Measurements from ENCODE around the gene MTR.

MTR gene

GRCh38 chr1:236913371-236914037 lies 118.4 kb downstream of the MTR start:
- H3K9me3 ChIP-seq (ENCODE audit: control insufficient read depth in 1 of 2, low read length in 2 of 2), result peaks cover 0 to 3% of the 10 kb centered on the region in 2 donors
- no peak overlapping the region for H3K4me3 ChIP-seq (ENCODE audit: low read depth in 1 of 2, low read length in 2 of 2)
- no peak overlapping the region for H3K27ac ChIP-seq (ENCODE audit: low read length)
- H3K4me1 ChIP-seq (ENCODE audit: control insufficient read depth in 1 of 2, insufficient read depth in 2 of 2, low read length in 2 of 2), result no peaks in the 10 kb centered on the region
- H3K27me3 ChIP-seq (ENCODE audit: low read depth, low read length), result no peaks in the 10 kb centered on the region
- H3K36me3 ChIP-seq (ENCODE audit: control insufficient read depth in 1 of 2, insufficient read depth in 2 of 2, low read length in 2 of 2), result no peaks in the 10 kb centered on the region

DNA sequence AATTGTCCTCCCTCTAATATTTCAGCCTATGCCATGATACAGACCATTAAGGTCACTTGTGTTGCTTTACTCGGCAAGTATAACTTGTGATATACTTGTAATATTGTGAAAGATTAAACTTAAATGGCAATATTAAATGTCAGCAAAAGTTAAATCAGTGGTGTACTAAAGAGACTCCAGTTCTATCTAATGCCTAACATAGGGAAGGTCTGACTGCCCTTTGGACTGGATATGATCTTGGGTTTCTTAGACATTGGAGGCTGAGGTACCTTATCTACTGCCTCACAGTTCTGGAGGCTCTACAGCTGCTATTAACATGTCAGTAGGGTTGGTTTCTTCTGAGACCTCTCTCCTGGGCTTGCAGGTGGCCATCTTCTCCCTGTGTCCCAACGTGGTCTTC lies 119.3 kb downstream of the MTR start:
- no peaks in the 10 kb centered on the region for H3K27me3 ChIP-seq (ENCODE audit: low read depth, low read length)
- H3K9me3 ChIP-seq (ENCODE audit: control insufficient read depth in 1 of 2, low read length in 2 of 2), result peaks cover 0 to 3% of the 10 kb centered on the region in 2 donors
- no peaks in the 10 kb centered on the region for H3K4me1 ChIP-seq (ENCODE audit: control insufficient read depth in 1 of 2, insufficient read depth in 2 of 2, low read length in 2 of 2)
- no peak overlapping the region for H3K4me3 ChIP-seq (ENCODE audit: low read depth in 1 of 2, low read length in 2 of 2)
- H3K36me3 ChIP-seq (ENCODE audit: control insufficient read depth in 1 of 2, insufficient read depth in 2 of 2, low read length in 2 of 2), result no peaks in the 10 kb centered on the region
- H3K27ac ChIP-seq (ENCODE audit: low read length), result no peak overlapping the region

DNA sequence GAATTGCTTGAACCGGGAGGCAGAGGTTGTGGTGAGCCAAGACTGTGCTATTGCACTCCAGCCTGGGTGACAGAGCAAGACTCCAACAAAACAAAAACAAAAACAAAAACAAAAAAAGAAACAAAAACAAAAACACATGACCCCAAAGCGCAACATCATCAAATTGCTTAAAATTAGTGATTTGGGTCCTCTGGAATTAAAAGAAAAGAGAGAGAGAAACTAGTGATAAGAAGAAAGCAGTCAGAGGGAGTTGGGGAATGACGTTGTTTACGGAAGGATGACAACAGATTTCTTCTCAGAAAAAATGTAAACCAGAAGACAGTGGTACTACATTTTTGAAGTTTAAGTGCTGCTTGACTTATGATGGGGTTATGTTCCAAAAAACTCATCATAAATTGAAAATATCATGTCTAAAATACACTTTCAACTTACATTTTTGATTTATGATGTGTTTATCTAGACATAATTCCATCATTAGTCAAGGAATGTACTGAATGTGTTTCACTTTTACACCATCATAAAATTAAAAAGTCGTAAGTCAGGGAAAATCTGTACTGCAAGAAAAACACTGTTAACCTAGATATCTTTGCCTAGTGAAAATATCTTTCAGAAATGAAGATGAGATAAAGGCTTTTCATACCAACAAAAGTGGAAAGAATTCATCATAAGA lies 121.2 kb downstream of the MTR start:
- Histone ChIP-seq H3K4me1 (ENCODE audit: control insufficient read depth in 1 of 2, insufficient read depth in 2 of 2, low read length in 2 of 2) (no peaks in the 10 kb centered on the region), H3K4me3 (ENCODE audit: low read depth in 1 of 2, low read length in 2 of 2) (no peak overlapping the region), H3K27ac (ENCODE audit: low read length) (no peak overlapping the region), H3K9me3 (ENCODE audit: control insufficient read depth in 1 of 2, low read length in 2 of 2) (peaks cover 0 to 3% of the 10 kb centered on the region in 2 donors), H3K27me3 (ENCODE audit: low read depth, low read length) (no peaks in the 10 kb centered on the region), H3K36me3 (ENCODE audit: control insufficient read depth in 1 of 2, insufficient read depth in 2 of 2, low read length in 2 of 2) (no peaks in the 10 kb centered on the region)

DNA sequence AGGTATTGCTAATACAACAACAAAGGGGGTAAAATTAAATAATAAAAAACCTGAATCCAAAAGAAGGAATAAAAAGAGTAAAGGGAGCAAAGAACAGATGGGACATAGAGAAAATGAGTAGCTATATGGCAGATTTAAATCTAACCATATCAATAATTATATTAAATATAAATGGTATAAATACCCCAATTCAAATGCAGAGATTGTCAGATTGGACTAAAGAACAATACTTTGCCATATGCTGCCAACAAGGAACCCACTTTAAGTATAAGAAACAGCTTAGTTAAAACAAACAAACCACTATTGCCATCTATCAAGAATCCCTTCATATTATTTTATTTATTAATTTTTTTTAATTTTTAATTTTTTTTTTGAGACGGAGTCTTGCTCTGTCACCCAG lies 122.4 kb downstream of the MTR start:
- Histone ChIP-seq H3K4me3 (ENCODE audit: low read depth in 1 of 2, low read length in 2 of 2) (no peak overlapping the region), H3K36me3 (ENCODE audit: control insufficient read depth in 1 of 2, insufficient read depth in 2 of 2, low read length in 2 of 2) (no peaks in the 10 kb centered on the region), H3K4me1 (ENCODE audit: control insufficient read depth in 1 of 2, insufficient read depth in 2 of 2, low read length in 2 of 2) (no peaks in the 10 kb centered on the region), H3K9me3 (ENCODE audit: control insufficient read depth in 1 of 2, low read length in 2 of 2) (peaks cover 0 to 3% of the 10 kb centered on the region in 2 donors), H3K27me3 (ENCODE audit: low read depth, low read length) (no peaks in the 10 kb centered on the region), H3K27ac (ENCODE audit: low read length) (no peak overlapping the region)

- Histone ChIP-seq H3K9me3 (ENCODE audit: control insufficient read depth in 1 of 2, low read length in 2 of 2) (peaks cover 0 to 3% of the 10 kb centered on the region in 2 donors), H3K36me3 (ENCODE audit: control insufficient read depth in 1 of 2, insufficient read depth in 2 of 2, low read length in 2 of 2) (no peaks in the 10 kb centered on the region), H3K27ac (ENCODE audit: low read length) (no peak overlapping the region), H3K4me3 (ENCODE audit: low read depth in 1 of 2, low read length in 2 of 2) (no peak overlapping the region), H3K4me1 (ENCODE audit: control insufficient read depth in 1 of 2, insufficient read depth in 2 of 2, low read length in 2 of 2) (no peaks in the 10 kb centered on the region), H3K27me3 (ENCODE audit: low read depth, low read length) (no peaks in the 10 kb centered on the region)
Observed at GRCh38 chr1:236920286-236920894, 125.3 kb downstream of the MTR start.

DNA sequence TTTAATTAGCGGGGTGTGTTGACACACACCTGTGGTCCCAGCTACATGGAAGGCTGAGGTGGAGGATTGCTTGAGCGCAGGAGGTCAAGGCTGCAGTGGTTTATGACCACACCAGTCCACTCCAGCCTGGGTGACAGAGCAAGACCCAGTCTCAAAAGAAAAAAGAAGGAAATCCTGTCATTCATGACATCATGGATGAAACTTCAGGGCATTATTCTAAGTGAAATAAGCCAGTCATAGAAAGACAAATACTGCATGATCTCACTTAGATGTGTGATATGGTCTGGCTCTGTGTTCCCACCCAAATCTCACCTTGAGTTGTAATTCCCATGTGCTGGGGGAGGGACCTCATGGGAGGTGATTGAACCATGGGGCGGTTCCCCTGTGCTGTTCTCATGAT lies 126.5 kb downstream of the MTR start:
- peaks cover 0 to 3% of the 10 kb centered on the region in 2 donors for H3K9me3 ChIP-seq (ENCODE audit: control insufficient read depth in 1 of 2, low read length in 2 of 2)
- no peaks in the 10 kb centered on the region for H3K36me3 ChIP-seq (ENCODE audit: control insufficient read depth in 1 of 2, insufficient read depth in 2 of 2, low read length in 2 of 2)
- no peaks in the 10 kb centered on the region for H3K4me1 ChIP-seq (ENCODE audit: control insufficient read depth in 1 of 2, insufficient read depth in 2 of 2, low read length in 2 of 2)
- no peak overlapping the region for H3K27ac ChIP-seq (ENCODE audit: low read length)
- H3K4me3 ChIP-seq (ENCODE audit: low read depth in 1 of 2, low read length in 2 of 2), result no peak overlapping the region
- no peaks in the 10 kb centered on the region for H3K27me3 ChIP-seq (ENCODE audit: low read depth, low read length)

- H3K4me1 ChIP-seq (ENCODE audit: control insufficient read depth in 1 of 2, insufficient read depth in 2 of 2, low read length in 2 of 2), result no peaks in the 10 kb centered on the region
- H3K27me3 ChIP-seq (ENCODE audit: low read depth, low read length), result no peaks in the 10 kb centered on the region
- H3K4me3 ChIP-seq (ENCODE audit: low read depth in 1 of 2, low read length in 2 of 2), result no peak overlapping the region
- no peaks in the 10 kb centered on the region for H3K36me3 ChIP-seq (ENCODE audit: control insufficient read depth in 1 of 2, insufficient read depth in 2 of 2, low read length in 2 of 2)
- no peaks in the 10 kb centered on the region for H3K9me3 ChIP-seq (ENCODE audit: control insufficient read depth in 1 of 2, low read length in 2 of 2)
- no peak overlapping the region for H3K27ac ChIP-seq (ENCODE audit: low read length)
Observed at GRCh38 chr1:236922190-236922589, 127.1 kb downstream of the MTR start.

DNA sequence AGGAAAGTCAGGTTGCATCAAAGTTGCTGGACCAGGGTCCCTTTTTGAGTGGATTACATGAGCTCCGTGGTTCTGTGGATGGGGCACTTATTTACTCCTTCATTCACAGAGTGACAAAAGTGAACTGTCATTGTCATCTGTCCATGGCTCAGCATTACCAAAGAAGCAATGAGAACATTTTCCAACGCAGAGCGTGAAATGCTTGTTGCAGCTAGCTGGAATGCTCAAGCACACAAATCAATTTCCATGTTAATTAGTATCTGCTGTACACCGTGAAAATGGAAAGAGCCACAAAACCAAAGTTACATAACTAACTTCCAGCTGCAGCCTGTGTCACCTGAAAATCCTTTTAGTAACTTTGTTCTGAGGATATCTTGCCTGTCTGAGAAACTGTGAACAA lies 130.3 kb downstream of the MTR start:
- H3K4me1 ChIP-seq (ENCODE audit: control insufficient read depth in 1 of 2, insufficient read depth in 2 of 2, low read length in 2 of 2), result no peaks in the 10 kb centered on the region
- H3K27me3 ChIP-seq (ENCODE audit: low read depth, low read length), result no peaks in the 10 kb centered on the region
- H3K4me3 ChIP-seq (ENCODE audit: low read depth in 1 of 2, low read length in 2 of 2), result no peak overlapping the region
- no peaks in the 10 kb centered on the region for H3K36me3 ChIP-seq (ENCODE audit: control insufficient read depth in 1 of 2, insufficient read depth in 2 of 2, low read length in 2 of 2)
- H3K9me3 ChIP-seq (ENCODE audit: control insufficient read depth in 1 of 2, low read length in 2 of 2), result no peaks in the 10 kb centered on the region
- H3K27ac ChIP-seq (ENCODE audit: low read length), result no peak overlapping the region

DNA sequence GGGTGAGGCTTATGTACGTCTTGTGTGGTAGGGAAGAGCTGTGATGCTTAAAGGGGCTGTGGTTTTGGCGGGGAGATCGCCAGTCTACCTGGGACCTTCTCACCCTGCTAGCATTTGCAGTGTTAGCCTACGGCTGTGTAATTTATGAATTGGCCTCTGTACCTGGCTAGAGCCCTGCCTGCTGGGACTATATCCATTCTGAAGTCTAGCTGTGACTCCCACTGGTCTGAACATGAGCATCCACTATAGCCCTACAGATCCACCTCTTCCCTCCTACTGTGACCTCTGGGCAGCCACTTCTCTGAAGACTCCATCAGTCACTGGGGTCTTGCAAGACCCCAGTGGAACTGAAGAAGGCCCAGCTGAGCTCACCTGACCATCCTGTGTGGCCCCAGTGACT lies 135.4 kb downstream of the MTR start:
- no peak overlapping the region for H3K27ac ChIP-seq (ENCODE audit: low read length)
- H3K27me3 ChIP-seq (ENCODE audit: low read depth, low read length), result no peaks in the 10 kb centered on the region
- peaks cover 0 to 4% of the 10 kb centered on the region in 2 donors for H3K9me3 ChIP-seq (ENCODE audit: control insufficient read depth in 1 of 2, low read length in 2 of 2)
- H3K4me3 ChIP-seq (ENCODE audit: low read depth in 1 of 2, low read length in 2 of 2), result no peak overlapping the region
- no peaks in the 10 kb centered on the region for H3K4me1 ChIP-seq (ENCODE audit: control insufficient read depth in 1 of 2, insufficient read depth in 2 of 2, low read length in 2 of 2)
- H3K36me3 ChIP-seq (ENCODE audit: control insufficient read depth in 1 of 2, insufficient read depth in 2 of 2, low read length in 2 of 2), result no peaks in the 10 kb centered on the region

GRCh38 chr1:236938760-236939159 lies 143.7 kb downstream of the MTR start:
- Histone ChIP-seq H3K9me3 (ENCODE audit: control insufficient read depth in 1 of 2, low read length in 2 of 2) (no peaks in the 10 kb centered on the region), H3K4me1 (ENCODE audit: control insufficient read depth in 1 of 2, insufficient read depth in 2 of 2, low read length in 2 of 2) (no peaks in the 10 kb centered on the region), H3K4me3 (ENCODE audit: low read depth in 1 of 2, low read length in 2 of 2) (no peak overlapping the region), H3K27ac (ENCODE audit: low read length) (no peak overlapping the region), H3K27me3 (ENCODE audit: low read depth, low read length) (no peaks in the 10 kb centered on the region), H3K36me3 (ENCODE audit: control insufficient read depth in 1 of 2, insufficient read depth in 2 of 2, low read length in 2 of 2) (no peaks in the 10 kb centered on the region)

GRCh38 chr1:236942431-236942830 lies 147.3 kb downstream of the MTR start:
- H3K4me3 ChIP-seq (ENCODE audit: low read depth in 1 of 2, low read length in 2 of 2), result no peak overlapping the region
- no peak overlapping the region for H3K27ac ChIP-seq (ENCODE audit: low read length)
- H3K4me1 ChIP-seq (ENCODE audit: control insufficient read depth in 1 of 2, insufficient read depth in 2 of 2, low read length in 2 of 2), result no peaks in the 10 kb centered on the region
- no peaks in the 10 kb centered on the region for H3K9me3 ChIP-seq (ENCODE audit: control insufficient read depth in 1 of 2, low read length in 2 of 2)
- H3K27me3 ChIP-seq (ENCODE audit: low read depth, low read length), result no peaks in the 10 kb centered on the region
- H3K36me3 ChIP-seq (ENCODE audit: control insufficient read depth in 1 of 2, insufficient read depth in 2 of 2, low read length in 2 of 2), result no peaks in the 10 kb centered on the region

Measured in muscle layer of duodenum (tissue), 2 donors.